ENCODE measurements around the gene ABHD2.

DNA sequence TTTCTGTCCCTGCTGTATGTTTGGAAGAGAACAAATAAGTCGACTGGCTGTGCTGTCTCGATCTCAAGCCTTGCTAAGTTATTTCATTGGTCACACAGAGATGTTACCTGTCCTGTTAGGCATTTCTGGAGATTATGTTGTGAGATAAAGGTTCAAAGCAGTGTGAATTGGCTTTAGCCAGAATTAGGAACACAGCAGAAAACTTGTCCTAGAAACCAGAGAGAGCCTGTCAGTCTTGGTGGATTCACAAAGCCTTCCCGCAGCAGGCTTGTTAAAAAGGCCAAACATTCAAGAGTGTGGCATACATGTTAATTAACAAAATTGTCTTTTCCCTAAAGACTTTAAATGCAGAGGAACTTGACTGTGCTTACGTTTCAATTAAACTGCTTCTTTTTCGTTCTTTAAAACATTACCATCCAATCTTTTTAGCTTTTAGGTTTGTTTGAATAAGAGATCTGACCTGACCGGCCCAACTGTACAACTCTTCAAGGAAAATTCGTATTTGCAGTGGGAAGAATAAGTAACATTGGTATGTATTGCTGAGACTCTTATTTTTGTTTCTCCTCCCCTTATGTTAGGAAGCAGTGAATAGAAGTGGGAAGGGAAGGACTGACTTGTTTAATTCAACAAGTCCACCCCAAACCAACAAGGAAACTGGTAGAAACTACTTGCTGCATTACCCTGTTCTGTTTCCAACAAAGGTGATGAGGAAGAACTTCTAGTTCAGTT lies 25.2 kb downstream of the ABHD2 start:
- TF ChIP-seq POLR2A (IDR thresholded peaks at IDR 0.05) (no peak), CTCF (IDR thresholded peaks at IDR 0.05) (no peak), POLR2AphosphoS5 (IDR thresholded peaks at IDR 0.05) (no peak), EP300 (IDR thresholded peaks at IDR 0.05; ENCODE audit: low read depth) (no peak)
